HepG2 (cell line): ENCODE measurements around the gene MBIP. TPM values are rescaled to one million over a fixed set of nuclear protein-coding genes. Genes with fewer than 3 reads are reported as not detected.
"Not testable (repeated sequence)": the region's sequence is repeated elsewhere in the genome, so short reads cannot be mapped to it uniquely, and the experiment has no call there.

Source experiments
- ATAC-seq: fragments of 200-7000 bp; cut with Tn5 transposase; 3 replicates; pipeline ENCODE4 v1.9.1; 2020; ENCODE audit warnings: mild to moderate bottlenecking, moderate library complexity
- BruUV-seq: library from RNA; stranded (reverse); fragments of 400-500 nt; replicated peaks from 2 replicates; lab custom pipeline; 2021; lab: Mats Ljungman, UMichigan
- CTCF ChIA-PET: fragments of 300-600 bp; formaldehyde crosslinking; extraction: SDS; loops from one replicate; lab custom pipeline; 2021; ENCODE audit warnings: low total read pairs, inconsistent platforms, low intra/inter-chr PET ratio; lab: Yijun Ruan, JAX
- POLR2A ChIA-PET: fragments of 350-600 bp; sonication (Branson Sonifier 250); formaldehyde crosslinking; loops from one replicate; lab custom pipeline; 2020; ENCODE audit warnings: antibody characterized with exemption, inconsistent platforms; lab: Yijun Ruan, JAX
- DNase-seq: peaks from one replicate; pipeline ENCODE4 v3.0.0-alpha.2; 2015; ENCODE audit warnings: low spot score
- FAIRE-seq: peaks from 3 replicates; lab custom pipeline; 2011; peaks lifted over from hg19 to GRCh38; lab: Jason Lieb, UNC
- H2AFZ ChIP-seq: one replicate; pipeline ENCODE4 v1.6.1; 2011; ENCODE audit warnings: low read length, inconsistent platforms
- H3K27ac ChIP-seq: fragments of 300-600 bp; 3 replicates; pipeline ENCODE4 v1.8.0; 2011; ENCODE audit warnings: mixed run types, mild to moderate bottlenecking, mixed read lengths, low read length, inconsistent platforms; ENCODE audit not compliant: insufficient read depth; ENCODE audit errors: extremely low read length
- H3K27me3 ChIP-seq, 2 experiments: fragments of 200-600 bp in 1 of 2; 2 replicates in 1 of 2; 3 replicates in 1 of 2; pipeline versions ENCODE4 v1.6.0 to v1.8.0; 2011; ENCODE audit warnings: low read length in 2 of 2, mild to moderate bottlenecking in 2 of 2, moderate library complexity in 2 of 2, inconsistent platforms in 1 of 2; ENCODE audit not compliant: insufficient read depth in 2 of 2, control insufficient read depth in 1 of 2
- H3K36me3 ChIP-seq, 2 experiments: fragments of 200-600 bp in 1 of 2; replicated peaks in 1 of 2; 2 replicates in 1 of 2; 3 replicates in 1 of 2; pipeline versions ENCODE4 v1.5.1 to v1.8.0; 2011; ENCODE audit warnings: low read length in 2 of 2, inconsistent platforms in 1 of 2; ENCODE audit not compliant: insufficient read depth in 2 of 2, control insufficient read depth in 1 of 2
- H3K4me1 ChIP-seq: 2 replicates; pipeline ENCODE4 v1.5.1; 2012; ENCODE audit warnings: low read length, inconsistent platforms; ENCODE audit not compliant: insufficient read depth
- H3K4me2 ChIP-seq: 2 replicates; pipeline ENCODE4 v1.6.0; 2011; ENCODE audit warnings: low read depth, low read length, inconsistent platforms
- H3K4me3 ChIP-seq, 3 experiments: fragments of 200-600 bp in 1 of 3; sonication (generic), shearing (Covaris generic) in 1 of 3; replicated peaks in 1 of 3; 2 replicates each; pipeline ENCODE4 v1.5.1; 2011 to 2016; ENCODE audit warnings: low read length in 3 of 3, inconsistent platforms in 2 of 3, low read depth in 2 of 3, mild to moderate bottlenecking in 2 of 3, control low read depth in 1 of 3, mixed read lengths in 1 of 3; ENCODE audit not compliant: insufficient read depth in 1 of 3
- H3K79me2 ChIP-seq: one replicate; pipeline ENCODE4 v1.6.1; 2011; ENCODE audit warnings: low read length, inconsistent platforms; ENCODE audit not compliant: insufficient read depth
- H3K9ac ChIP-seq: 2 replicates; pipeline ENCODE4 v1.6.0; 2011; ENCODE audit warnings: mild to moderate bottlenecking, low read depth, low read length, inconsistent platforms; ENCODE audit not compliant: insufficient read depth
- H3K9me3 ChIP-seq: 2 replicates; pipeline ENCODE4 v1.5.1; 2012; ENCODE audit warnings: mild to moderate bottlenecking, low read length
- H4K20me1 ChIP-seq: 2 replicates; pipeline ENCODE4 v1.6.0; 2011; ENCODE audit warnings: inconsistent platforms, mild to moderate bottlenecking, low read length, moderate library complexity; ENCODE audit not compliant: insufficient read depth
- ARID4A ChIP-seq: sonication (generic); formaldehyde crosslinking; IDR thresholded peaks from 2 replicates; pipeline ENCODE4 v1.5.0; 2020; ENCODE audit warnings: mild to moderate bottlenecking, missing genetic modification reagents, borderline replicate concordance
- HNF4A ChIP-seq: sonication (generic); formaldehyde crosslinking; IDR thresholded peaks from 2 replicates; pipeline ENCODE4 v1.4.0; 2020; ENCODE audit warnings: missing genetic modification reagents
- HNRNPL ChIP-seq: fragments of 200-400 bp; formaldehyde crosslinking; IDR thresholded peaks from 2 replicates; pipeline ENCODE4 v1.6.1; 2017; ENCODE audit warnings: mild to moderate bottlenecking, low read depth, low read length
- MAFF ChIP-seq: IDR thresholded peaks from 2 replicates; pipeline ENCODE4 v1.6.1; 2011; ENCODE audit warnings: low read depth, low read length, improper control_type of control experiment
- MAFK ChIP-seq, 2 experiments: IDR thresholded peaks in 1 of 2; conservative IDR thresholded peaks in 1 of 2; 2 replicates each; pipeline ENCODE4 v1.6.1; 2011; ENCODE audit warnings: improper control_type of control experiment in 2 of 2, low read length in 2 of 2
- NFYB ChIP-seq: sonication (generic); formaldehyde crosslinking; IDR thresholded peaks from 2 replicates; pipeline ENCODE4 v1.4.0; 2020; ENCODE audit warnings: missing genetic modification reagents
- NFYC ChIP-seq: IDR thresholded peaks from 2 replicates; pipeline ENCODE4 v1.6.1; 2016; ENCODE audit warnings: missing genetic modification reagents, missing compliant biosample characterization
- NPAS2 ChIP-seq: sonication (generic); formaldehyde crosslinking; IDR thresholded peaks from 2 replicates; pipeline ENCODE4 v1.8.0; 2022; ENCODE audit warnings: mild to moderate bottlenecking, missing genetic modification reagents, borderline replicate concordance
- RARG ChIP-seq: sonication (generic); formaldehyde crosslinking; IDR thresholded peaks from 2 replicates; pipeline ENCODE4 v1.4.0; 2020; ENCODE audit warnings: low read depth, mild to moderate bottlenecking, missing genetic modification reagents
- YEATS4 ChIP-seq: sonication (generic); formaldehyde crosslinking; IDR thresholded peaks from 2 replicates; pipeline ENCODE4 v1.4.0; 2020; ENCODE audit warnings: missing genetic modification reagents, borderline replicate concordance
- ZFP36L2 ChIP-seq: sonication (generic); formaldehyde crosslinking; IDR thresholded peaks from 2 replicates; pipeline ENCODE4 v1.4.0; 2020; ENCODE audit warnings: missing genetic modification reagents
- ZFYVE20 ChIP-seq: sonication (generic); formaldehyde crosslinking; IDR thresholded peaks from 2 replicates; pipeline ENCODE4 v1.8.0; 2023; ENCODE audit warnings: low read depth, mild to moderate bottlenecking, moderate library complexity, missing genetic modification reagents, borderline replicate concordance
- ZNF543 ChIP-seq: sonication (generic); formaldehyde crosslinking; IDR thresholded peaks from 2 replicates; pipeline ENCODE4 v1.4.0; 2020; ENCODE audit warnings: mild to moderate bottlenecking, missing genetic modification reagents
- ZNF564 ChIP-seq: sonication (generic); formaldehyde crosslinking; IDR thresholded peaks from 2 replicates; pipeline ENCODE4 v1.8.1; 2023; ENCODE audit warnings: mild to moderate bottlenecking, missing genetic modification reagents
- WGBS: methylation state at CpG from one replicate; pipeline ENCODE4 v1.1.6; 2017; ENCODE audit warnings: low lambda C conversion rate; 5-methylcytosine and 5-hydroxymethylcytosine counted together
- in situ Hi-C: cut with HindIII; loops from 2 replicates; pipeline ENCODE4 v1.10.0; 2017; ENCODE audit warnings: low pct_unique_long_range_greater_than_20kb; ENCODE audit not compliant: extremely low pct_ligation_motif_present
- intact Hi-C: fragments of 100-400 bp; cut with micrococcal nuclease; formaldehyde crosslinking; loops from one replicate; pipeline ENCODE4 v1.10.0; 2022; ENCODE audit not compliant: unreplicated experiment
- polyA plus RNA-seq, 8 experiments: library from polyadenylated mRNA; depleted of rRNA in 3 of 8; stranded (reverse) in 7 of 8; unstranded in 1 of 8; fragments of >200 nt; fragmentation: Illumina TruSeq in 4 of 8; extraction: Trizol in 4 of 8; gene quantifications; 2 replicates each; pipeline versions ENCODE4 v1.2.1 to v1.2.3, GENCODE V29; 2011 to 2016; ENCODE audit warnings: low read depth in 4 of 8, missing spikeins in 1 of 8, mixed read lengths in 1 of 8; ENCODE audit not compliant: insufficient read depth in 1 of 8
- total RNA-seq, 5 experiments: library from RNA; depleted of rRNA; stranded (reverse); fragments of >200 nt; fragmentation: Illumina TruSeq; extraction: Trizol; gene quantifications; 2 replicates each; pipeline ENCODE4 v1.2.3, GENCODE V29; 2016; ENCODE audit warnings: low read depth in 1 of 5

MBIP gene
- total and polyA plus RNA-seq, 2 of the 13 experiments (the other 11 are each of a cell fraction or from before 2014, with no cell fraction given): 48.1 to 48.6 TPM

- not testable (repeated sequence) for H3K36me3 ChIP-seq
These were observed 21.4 kb upstream of the MBIP start for GRCh38 chr14:36341811-36342210.

GRCh38 chr14:36340276-36340890 is 19.9 kb upstream of the MBIP start:
- in situ Hi-C loops (no loop called here), intact Hi-C loops (no loop called here)
- Histone ChIP-seq H3K9ac (no peak overlapping the region), H3K27ac (no peak overlapping the region), H3K4me3 (no peak overlapping the region), H3K79me2 (no peaks in the 10 kb centered on the region), H3K27me3 (no peaks in the 10 kb centered on the region), H2AFZ (no peak overlapping the region), H3K9me3 (no peaks in the 10 kb centered on the region), H3K4me2 (no peak overlapping the region), H3K36me3 (no peaks in the 10 kb centered on the region), H4K20me1 (no peaks in the 10 kb centered on the region), H3K4me1 (no peaks in the 10 kb centered on the region)
- ChIA-PET POLR2A (interaction anchor here (1.7 kb wide), 1 partner anchor 20 kb away, joined by 4 read pairs; the partner anchor contains the start of gene MBIP), CTCF (no interaction called here)
- DNase-seq: no peak
- no TSS peak for BruUV-seq
- FAIRE-seq: no peak
- ATAC-seq: no peak
- no peak for TF ChIP-seq ZNF543 (CRISPR knock-in tag)
- TF ChIP-seq YEATS4: no peak
- no peak for TF ChIP-seq ZFP36L2
- TF ChIP-seq NPAS2 (CRISPR knock-in tag): no peak
- no peak for TF ChIP-seq HNF4A (CRISPR knock-in tag)
- peak; percentile 53 to 56 for TF ChIP-seq MAFK (conservative IDR thresholded peaks at IDR 0.05 in 1 of 2, IDR thresholded peaks at IDR 0.05 in 1 of 2; ENCODE audit: low read length in 2 of 2)
- no peak for TF ChIP-seq ZNF564 (CRISPR knock-in tag)
- TF ChIP-seq HNRNPL: no peak
- no peak for TF ChIP-seq RARG (CRISPR knock-in tag)
- no peak for TF ChIP-seq ZFYVE20
- 0 out of 2 replicates have a peak, but pooled peaks have one; percentile 33 for TF ChIP-seq MAFF
- TF ChIP-seq ARID4A: no peak

More at GRCh38 chr14:36341811-36342210, 21.4 kb upstream of the MBIP start:
- H3K4me1 ChIP-seq, H2AFZ ChIP-seq, DNase-seq, H3K27ac ChIP-seq, H3K4me2 ChIP-seq, ATAC-seq, BruUV-seq, CTCF ChIA-PET, H3K79me2 ChIP-seq, H4K20me1 ChIP-seq, intact Hi-C loops, H3K9ac ChIP-seq, in situ Hi-C loops, H3K27me3 ChIP-seq, FAIRE-seq, H3K9me3 ChIP-seq, H3K4me3 ChIP-seq: not testable (repeated sequence)
- 18% methylated on average over 5 of the region's 5 CpGs for WGBS
- peak; percentile 46; the same call in 1 of the 2 replicates for TF ChIP-seq NFYC
- TF ChIP-seq NFYB (CRISPR knock-in tag): peak; percentile 59
- POLR2A ChIA-PET: interaction anchor here (1.7 kb wide), 1 partner anchor 21 kb away, joined by 4 read pairs; the partner anchor contains the start of gene MBIP
